ENCODE data around the gene TRIM9.
A peak's percentile ranks its signal among the peaks of the same experiment; 100 is the strongest.

TRIM9 gene

DNA sequence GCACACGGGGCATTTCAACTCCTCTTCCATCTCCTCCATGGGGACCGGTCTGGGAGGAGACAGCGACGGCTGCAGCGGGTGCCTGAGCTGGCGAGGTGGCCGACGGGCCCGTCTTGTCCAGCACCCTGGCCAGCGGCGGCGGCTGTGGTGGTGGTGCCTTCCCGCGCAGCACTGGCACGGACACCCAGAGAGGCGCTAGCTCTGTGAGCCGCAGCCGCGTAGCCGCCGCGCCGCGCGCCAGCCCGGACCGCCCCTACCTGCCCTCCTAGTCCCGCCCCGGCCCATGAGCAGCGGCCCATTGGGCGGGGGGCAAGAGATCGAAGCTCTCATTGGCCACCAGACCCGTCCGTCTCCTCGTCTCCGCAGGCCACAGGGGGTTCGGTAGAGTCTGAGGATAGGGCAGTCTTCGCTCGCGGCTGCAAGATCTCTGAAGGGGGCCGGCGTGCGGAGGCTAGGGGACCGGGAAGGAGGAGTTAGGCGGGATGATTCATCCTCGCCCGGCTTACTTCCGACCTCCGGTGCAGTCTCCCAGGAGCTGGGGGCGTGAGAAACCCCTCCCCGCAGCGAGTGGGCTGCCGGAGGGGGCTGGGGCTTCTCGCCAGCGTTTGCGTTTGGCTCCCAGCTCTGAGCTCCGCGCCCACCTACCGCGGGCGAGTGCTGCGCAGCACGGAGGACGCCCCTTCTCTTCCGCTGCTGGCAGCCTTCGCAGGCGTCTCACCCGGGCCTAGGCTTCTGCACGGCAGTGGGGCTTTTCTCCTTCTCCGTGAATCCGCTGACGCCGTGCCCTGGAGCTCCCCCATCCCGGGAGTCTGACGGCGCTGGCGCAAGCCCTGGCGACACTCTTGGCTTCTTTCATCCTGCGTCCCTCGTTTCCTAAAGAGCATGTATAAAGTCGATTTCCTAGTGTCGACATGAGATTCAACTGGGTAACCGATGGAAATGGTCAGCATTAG, at the start of gene TRIM9:
Gene TRIM9 (minus strand): TSS at position 205 of the 953 bp plus-strand sequence. CDS start 166 bp downstream, at position 39.
- peak; percentile 75 to 87 for DNase-seq (ENCODE audit: low read depth in 1 of 2, low spot score in 1 of 2)

DNA sequence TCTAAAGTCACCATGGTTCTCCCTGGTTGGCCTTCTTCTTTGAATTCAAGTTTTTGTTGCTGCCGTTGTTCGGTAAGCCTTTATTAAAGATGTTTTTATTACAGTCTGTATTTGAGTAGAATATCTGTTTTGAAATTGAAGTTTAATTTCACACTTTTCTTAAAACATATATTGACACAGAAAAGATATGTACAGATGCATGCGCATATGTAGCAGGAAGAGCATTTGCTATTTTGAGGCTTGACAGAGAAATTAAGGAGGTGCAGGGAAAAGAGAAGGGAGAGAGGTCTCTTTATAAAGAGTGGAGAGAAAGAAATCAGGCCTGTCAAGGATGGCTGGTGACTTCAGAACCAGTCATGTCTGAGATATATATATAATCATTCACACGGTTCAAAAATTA, 46.0 kb upstream of the TRIM9 start:
- no peak for DNase-seq (ENCODE audit: low read depth in 1 of 2, low spot score in 1 of 2)

DNA sequence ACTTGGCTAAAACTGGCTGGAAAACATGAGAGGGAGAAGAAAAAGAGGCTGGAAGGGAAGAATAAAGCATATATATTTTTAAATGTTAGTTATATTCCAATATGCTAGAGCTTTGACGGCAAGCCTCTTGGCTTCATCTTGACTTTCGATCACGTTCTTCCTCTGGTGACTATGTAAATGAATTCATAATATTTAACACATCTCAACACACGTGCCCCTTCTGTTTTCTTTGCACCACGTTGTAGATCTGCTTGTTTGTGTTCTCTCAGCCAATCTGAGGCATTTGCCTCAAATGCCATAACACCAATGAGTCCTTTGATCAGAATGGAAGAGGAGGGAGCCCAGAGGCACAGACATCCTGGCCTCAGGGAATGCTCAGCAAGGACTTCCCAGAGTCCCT, 45.4 kb upstream of the TRIM9 start:
- DNase-seq (ENCODE audit: low read depth in 1 of 2, low spot score in 1 of 2) = no peak

DNA sequence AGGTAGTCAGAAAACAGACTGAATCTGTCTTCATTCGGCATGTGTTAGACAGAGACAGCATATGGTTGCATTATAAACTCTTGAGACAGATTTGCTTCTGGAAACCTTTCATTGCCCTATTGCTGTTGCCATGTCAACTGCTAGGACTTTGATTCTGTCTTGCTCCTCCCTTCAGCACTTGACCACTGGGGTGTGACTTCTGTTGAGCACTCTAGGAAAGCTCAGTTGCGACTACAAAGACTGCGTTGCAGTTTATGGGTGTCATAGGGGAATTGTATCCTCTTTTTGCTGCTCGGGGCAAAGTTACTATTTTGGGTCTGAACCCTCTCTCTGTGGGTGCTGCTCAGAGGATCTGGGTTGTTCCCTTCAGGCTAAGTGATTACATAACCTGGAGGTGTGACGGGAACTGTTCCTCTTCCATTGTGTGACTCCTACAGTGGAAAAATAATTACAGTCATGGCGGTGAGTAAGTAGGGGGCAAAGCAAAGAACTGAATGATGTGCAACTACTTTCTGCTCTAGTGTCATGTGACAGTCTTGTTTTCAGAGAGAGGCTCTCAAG, 44.3 kb upstream of the TRIM9 start:
- no peak for DNase-seq (ENCODE audit: low read depth in 1 of 2, low spot score in 1 of 2)

DNA sequence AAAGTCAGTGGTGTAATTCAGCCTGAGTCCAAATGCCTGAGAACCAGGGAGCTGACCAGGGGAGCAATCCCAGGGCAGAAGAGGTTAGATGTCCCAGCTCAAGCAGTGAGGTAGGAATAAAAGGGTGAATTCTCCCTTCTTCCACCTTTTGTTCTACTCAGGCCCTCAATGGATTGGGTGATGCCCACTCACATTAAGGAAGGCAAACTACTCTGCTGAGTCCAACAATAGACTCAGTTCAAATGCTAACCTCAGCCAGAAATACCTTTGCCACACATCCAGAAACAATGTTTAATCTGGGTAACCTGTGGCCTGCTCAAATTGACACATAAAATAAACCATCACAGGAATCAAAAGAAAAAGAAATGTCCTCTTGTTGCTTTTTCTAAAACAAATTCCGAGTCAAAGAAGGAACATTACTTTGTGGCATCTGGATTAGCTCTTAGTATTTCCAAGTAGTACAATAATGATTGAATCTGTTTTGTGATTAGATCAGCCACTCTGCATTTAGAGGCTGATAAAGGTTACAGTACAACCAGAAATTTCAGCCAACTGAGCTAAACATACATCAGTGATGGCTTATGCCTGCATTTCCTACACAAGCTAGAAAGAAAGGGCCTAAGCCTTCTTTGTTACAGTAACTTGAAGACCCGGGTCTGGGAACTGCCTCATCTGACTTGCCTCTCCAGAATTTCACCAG, 43.6 kb upstream of the TRIM9 start:
- DNase-seq (ENCODE audit: low read depth in 1 of 2, low spot score in 1 of 2) = no peak

DNA sequence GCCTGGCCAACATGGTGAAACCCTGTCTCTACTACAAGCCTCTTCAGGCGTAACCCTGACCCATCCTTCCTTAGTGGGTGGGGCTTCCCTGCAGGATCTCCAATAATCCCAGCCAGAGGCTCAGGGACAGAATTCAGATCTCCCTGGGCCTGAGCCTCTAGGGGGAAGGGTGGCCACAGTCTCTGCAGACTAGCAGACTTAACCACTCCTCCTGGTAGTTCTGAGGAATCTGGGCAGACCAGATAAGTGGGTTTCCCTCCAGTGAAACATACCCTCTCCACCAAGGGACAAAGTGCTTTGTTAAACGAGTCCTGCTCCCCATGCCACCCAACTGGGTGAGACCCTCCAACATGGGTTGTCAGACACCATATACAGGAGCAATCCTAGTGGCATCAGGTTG, 36.6 kb upstream of the TRIM9 start:
- DNase-seq (ENCODE audit: low read depth in 1 of 2, low spot score in 1 of 2) = no peak

DNA sequence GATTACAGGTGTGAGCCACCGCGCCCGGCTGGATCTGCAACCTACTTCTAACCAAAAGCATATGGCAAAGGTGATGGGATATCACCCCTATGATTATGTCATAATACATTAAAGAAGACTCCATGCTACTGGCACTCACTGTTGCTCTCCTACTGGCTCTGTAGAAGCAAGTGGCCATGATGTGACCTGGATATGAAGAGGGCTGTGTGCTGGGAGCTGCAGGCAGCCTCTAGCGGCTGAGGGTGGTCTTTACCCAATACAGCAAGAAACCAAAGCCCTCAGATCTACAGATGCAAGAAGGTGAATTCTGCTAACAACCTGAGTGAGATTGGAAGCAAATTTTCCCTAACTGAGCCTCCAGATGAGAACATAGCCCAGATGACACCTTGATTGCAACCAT, 34.2 kb upstream of the TRIM9 start:
- no peak for DNase-seq (ENCODE audit: low read depth in 1 of 2, low spot score in 1 of 2)

DNA sequence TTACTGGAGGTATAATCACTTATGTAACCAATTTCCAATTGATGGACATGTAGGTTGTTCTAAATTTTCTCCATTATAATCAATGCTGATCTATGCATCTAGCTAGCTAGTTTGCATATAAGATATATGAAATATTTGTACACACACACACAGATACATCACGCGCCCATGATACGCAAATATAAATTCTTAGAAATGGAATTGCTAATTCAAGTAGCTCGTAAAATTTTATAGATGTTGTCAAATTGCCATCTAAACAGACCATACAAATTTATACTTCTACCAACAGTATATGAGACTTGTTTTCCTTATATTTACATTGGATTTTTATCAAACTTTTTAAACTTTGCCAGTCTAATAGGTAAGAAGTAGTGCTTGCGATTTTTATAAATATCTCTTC, 29.1 kb upstream of the TRIM9 start:
- DNase-seq (ENCODE audit: low read depth in 1 of 2, low spot score in 1 of 2) = no peak

DNA sequence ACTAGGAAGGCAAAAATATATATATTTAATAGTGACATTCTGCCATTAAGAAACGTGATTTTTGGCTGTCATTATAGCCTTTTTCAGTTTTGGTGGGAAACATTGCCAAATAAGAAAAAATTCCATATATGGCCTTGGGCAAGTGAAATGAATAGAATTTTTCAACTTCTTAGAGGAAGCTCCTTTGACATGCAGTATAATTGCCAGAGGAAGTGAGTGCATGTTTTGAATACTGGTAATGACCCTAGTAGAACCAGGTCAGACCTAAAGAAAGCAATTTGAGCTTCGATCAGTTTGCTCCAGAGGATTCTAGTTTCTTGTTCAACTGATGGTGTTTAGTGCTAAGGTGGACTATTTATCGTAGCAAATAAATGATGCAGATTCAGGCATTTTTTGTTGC, 26.2 kb upstream of the TRIM9 start:
- no peak for DNase-seq (ENCODE audit: low read depth in 1 of 2, low spot score in 1 of 2)

DNA sequence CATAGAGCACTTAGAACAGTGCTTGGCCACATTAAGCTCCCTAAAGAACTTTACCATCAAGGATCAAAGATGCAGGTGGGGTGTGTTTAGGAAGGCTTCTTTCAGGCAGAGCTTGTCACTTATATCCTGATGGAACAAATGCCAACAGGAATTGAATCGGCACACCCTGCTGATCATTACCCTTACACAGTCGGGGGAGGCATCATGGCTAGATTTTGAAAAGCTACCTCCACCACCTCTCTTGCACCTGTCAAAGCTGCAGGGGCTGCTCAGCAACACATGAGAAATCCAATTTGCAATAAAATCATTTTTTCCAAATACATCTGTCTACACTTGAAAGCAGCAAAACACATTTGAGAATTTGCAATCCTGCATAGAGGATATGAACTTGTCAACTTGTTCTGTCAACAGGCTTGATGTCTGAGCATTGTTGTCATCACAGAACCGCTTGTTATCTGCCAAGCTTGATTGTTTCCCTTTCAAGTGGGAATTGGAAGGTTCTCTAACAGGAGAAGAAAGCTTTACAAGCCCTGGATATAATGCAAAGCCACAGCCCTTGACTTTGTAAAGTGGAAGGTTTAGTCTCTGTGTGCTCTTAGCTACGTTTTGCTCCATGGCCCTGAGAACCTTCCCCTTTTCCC, 24.6 kb upstream of the TRIM9 start:
- DNase-seq (ENCODE audit: low read depth in 1 of 2, low spot score in 1 of 2) = no peak

DNA sequence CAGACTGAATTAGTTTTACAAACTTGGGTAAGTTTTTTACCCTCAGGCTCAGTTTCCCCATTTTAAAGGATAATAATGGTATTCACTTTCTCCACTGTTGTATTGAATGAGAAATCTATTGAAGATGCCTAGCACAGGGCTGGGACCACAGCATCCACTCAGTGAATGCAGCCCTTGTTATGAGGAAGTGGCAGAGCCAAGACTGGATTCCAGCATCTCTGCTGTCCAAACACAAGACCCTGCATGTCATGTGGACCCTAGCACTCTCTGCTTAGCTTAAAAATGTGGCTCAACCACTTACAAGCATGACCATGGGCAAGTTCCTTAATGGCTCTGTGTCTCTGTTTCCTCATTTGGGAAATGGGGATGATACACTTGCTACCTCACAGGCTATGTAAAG, 24.1 kb upstream of the TRIM9 start:
- DNase-seq (ENCODE audit: low read depth in 1 of 2, low spot score in 1 of 2) = no peak

DNA sequence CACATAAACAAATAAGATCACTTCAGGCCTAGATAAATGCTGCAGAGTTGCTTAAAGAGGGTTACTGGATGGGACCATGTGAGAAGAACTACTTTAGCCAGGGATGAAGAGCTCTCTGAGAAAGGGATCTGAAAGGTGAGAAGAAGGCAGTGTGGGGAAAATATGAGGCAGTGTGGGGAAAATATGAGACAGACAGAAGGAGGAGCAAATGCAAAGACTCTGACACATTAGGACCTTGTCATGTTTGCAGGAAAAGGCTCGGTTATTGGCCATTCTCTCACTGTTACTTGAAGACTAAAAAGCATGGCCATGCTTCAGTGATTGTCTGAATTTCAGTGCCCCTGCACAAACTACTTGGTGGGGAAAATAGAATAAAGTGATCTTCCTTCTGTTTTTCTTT, 22.7 kb upstream of the TRIM9 start:
- DNase-seq (ENCODE audit: low read depth in 1 of 2, low spot score in 1 of 2) = no peak

DNA sequence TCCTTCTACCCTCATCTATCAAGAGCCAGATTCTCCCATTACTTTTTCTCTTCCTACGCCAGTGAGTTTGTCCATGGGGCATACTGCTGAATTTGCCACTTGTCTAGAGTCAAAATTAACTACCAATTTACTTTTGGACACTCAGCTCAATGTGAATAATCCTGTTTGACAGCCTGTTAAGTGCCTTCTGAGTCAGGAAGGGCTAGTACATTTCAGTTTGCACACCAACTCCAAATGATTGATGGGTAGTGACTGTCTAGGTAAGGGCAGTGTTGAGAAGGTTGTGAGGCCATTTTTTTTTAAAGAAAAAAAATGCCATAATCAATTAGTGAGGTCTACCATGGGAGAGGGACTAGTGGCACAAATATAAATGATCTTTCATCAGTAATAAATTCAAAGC, 21.8 kb upstream of the TRIM9 start:
- DNase-seq (ENCODE audit: low read depth in 1 of 2, low spot score in 1 of 2) = no peak

DNA sequence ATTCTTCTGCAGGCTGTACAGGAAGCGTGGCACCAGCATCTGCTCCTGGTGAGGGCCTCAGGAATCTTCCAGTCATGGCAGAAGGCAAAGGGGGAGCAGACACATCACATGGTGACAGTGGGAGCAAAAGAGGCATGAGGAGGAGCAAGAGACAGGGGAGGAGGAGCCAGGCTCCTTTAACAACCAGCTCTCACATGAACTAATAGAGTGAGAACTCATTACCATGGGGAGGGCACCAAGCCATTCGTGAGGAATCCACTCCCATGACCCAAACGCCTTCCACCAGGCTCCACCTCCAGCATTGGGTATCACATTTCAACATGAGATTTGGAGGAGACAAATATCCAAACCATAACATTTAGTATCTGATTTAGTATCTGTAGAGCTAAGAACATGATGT, 14.7 kb upstream of the TRIM9 start:
- no peak for DNase-seq (ENCODE audit: low read depth in 1 of 2, low spot score in 1 of 2)

DNA sequence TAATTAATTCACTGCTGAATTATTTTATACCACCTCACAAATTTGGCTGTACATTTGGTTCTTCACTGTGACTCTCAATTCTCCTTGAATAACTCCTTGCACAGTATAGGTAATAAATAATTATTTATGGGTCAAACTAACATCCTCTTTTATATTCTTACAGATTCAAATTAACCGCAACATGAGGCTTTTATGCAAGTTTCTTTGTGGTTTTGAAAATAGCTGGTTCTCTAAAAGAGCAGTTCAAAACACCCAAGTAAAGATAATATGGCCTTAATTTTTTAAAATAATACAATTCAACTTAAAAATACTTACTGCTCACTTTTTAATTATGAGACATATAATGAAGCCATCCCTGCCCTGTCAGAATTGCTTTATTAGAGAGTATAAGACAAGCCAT, 12.9 kb upstream of the TRIM9 start:
- no peak for DNase-seq (ENCODE audit: low read depth in 1 of 2, low spot score in 1 of 2)

DNA sequence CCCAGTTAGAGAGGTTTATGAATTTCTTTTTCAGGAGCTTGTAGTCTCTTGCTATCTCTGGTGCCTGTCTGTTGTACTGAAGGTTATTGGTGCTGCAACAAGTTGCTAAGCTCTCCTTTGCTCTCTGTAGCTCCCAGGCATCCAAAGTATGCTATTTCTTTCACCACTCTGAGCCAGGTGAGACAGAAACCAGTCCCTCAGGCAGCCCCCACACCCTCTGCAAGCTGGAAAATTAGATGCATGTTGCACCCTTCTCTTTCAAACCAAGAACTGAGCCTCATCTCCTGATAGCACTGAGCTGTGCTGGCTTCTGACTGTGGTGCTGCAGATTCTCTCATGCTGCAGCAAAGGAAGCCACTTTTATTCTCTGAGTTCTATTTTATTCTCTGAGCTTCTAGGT, 9.6 kb upstream of the TRIM9 start:
- no peak for DNase-seq (ENCODE audit: low read depth in 1 of 2, low spot score in 1 of 2)

DNA sequence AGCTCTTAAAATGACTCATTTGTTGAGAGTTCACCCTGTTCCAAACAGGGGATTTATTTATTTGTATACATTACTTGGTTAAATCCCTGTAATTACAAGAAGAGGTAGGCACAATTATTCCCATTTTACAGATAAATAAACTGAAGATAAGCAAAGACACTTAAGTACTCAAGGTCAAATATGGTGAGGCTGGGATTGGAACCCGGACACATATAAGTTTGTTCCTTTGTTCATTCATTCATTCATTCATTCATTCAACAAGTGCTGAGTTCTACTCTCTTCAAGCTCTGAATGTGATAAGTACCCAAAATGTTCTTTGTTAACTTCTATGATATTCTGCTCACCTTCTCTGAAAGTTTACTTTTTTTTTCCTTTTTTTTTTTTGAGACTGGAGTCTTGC, 2.4 kb upstream of the TRIM9 start:
- no peak for DNase-seq (ENCODE audit: low read depth in 1 of 2, low spot score in 1 of 2)

DNA sequence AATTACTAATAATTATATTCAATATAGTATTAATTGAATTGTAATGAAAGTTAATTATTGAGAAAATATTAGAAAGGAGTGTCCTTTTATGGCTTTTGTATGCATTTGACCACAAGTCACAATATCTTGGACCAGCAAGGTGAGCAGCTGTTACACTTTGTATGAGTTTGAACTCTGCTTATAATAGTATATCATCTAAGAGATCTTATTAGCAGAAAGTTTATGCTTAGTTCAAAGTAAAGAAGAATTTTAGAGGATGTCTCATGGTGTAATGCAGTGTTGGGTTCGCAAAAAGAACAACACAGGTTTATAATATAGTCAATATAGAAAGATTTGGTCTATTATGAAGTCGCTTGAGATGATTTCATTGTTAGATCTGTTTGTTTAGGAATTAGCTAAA, 2.0 kb upstream of the TRIM9 start:
- DNase-seq (ENCODE audit: low read depth in 1 of 2, low spot score in 1 of 2) = no peak

DNA sequence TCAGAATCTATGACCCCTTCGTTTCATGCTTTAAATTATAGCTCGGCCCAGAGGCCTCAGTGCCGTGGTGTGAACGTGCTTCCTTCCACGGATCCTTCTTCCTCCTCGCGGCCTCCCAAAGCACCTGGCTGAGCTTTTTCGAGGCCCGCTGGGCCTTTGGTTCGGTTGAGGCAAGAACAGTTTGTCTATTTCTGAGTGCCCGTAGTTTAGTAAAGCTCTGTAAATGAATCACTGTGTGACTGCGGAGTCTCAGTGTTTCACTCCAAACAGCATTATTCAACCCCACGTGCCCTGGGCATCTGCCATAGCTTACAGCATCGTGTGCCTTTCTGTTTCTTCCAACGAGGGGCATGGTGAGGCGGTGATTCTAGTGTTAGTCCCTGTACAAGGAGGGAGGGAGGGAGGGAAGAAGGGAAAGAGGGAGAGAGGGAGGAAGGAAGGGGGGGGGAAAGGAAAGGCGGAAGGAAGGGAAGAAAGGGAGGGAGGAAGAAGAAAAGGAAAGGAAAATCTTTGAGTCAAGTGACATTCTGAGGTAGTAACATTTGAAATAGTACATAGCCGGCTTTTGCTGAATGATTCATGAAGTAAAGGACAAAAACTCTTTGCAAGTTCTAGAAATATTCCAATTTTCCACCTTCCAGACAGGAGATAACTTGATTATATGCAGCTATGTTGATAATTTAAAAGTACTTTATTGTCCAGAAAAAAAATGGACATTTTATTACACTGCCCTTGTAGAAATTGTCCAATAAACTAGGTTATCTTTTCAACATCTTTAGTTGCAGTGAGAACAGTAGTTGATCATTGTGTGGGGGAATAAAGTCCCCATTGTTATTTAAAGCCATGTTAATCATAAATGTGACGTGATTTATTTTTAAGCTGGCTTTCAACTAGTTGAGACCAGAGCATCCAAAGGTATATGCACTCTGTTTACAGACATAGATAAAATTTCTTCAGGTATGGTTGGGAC, 1.2 kb upstream of the TRIM9 start:
- DNase-seq (ENCODE audit: low read depth in 1 of 2, low spot score in 1 of 2) = no peak

DNA sequence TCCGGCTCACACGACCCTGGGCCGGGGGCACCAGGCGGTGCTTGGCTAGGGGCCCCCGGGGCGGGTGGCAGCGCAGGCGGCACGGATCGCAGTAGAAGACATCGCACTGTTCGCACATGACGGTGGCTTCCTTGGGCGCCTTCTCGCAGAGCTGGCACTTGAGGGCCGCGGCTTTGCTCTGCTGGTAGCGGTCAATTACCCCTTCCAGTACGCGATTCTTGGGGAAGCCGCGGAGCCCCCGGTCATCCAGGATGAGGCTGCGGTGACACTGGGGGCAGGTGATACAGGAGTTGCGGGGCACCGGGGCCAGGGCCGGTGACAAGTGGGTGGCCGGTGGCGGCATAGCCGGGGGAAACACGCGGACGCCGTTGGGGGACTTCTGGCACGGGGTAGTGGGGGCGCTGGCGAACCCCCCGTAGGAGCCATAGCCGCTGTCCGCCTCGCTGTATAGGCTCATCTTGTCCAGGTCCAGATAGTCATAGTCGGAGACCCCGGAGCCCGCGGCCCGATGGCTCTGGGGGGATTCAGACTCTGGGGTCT, 553 bp downstream of the TRIM9 start:
- peak in 1 of 2 donors; percentile 7 for DNase-seq (ENCODE audit: low read depth in 1 of 2, low spot score in 1 of 2)
